NCI-H2171 treated with DMSO at 0.1 percent for 48 hours (cell line): ENCODE measurements around the gene PCYT2.
"Not testable (repeated sequence)": the region's sequence is repeated elsewhere in the genome, so short reads cannot be mapped to it uniquely, and the experiment has no call there.

Experiments
- DNase-seq: peaks from one replicate; lab custom pipeline; 2025; lab: John Stamatoyannopoulos, UW

Gene PCYT2

DNA sequence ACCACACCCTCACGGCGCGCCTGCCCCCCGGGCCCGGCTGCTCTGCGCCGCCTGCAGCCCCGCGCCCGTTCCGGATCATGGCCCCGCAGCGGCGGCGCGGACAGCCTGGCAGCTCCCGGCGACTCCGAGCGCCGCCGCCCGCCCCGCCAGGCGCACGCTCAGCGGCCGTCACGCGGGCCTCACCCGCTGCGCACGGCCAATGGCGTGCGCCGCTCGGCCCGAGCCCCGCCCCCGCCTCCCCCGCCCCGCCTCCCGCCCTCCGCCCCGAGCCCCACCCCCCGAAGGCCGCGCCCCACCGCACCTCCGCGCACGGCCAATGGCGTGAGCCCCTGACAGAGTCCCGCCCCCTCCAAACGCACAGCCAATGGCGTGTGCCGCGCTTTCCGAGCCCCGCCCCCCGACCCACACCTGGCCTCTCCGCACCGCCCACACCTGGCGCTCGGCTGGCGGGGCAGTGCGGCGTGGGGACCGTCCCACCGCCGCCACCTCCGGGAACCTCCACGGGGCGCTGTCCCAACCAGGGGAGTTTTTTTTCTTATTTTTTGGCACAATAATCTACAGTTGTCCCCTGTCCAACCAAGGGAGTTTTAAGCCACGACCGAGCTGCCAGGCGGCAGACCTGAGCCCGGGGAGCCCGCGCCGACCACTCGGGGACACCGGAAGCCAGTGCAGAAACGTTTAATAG is at the start of gene PCYT2:
Gene PCYT2 (minus strand): TSS at position 123 of the 685 bp plus-strand sequence. CDS start 44 bp downstream, at position 79.
- DNase-seq: peak; percentile 85

DNA sequence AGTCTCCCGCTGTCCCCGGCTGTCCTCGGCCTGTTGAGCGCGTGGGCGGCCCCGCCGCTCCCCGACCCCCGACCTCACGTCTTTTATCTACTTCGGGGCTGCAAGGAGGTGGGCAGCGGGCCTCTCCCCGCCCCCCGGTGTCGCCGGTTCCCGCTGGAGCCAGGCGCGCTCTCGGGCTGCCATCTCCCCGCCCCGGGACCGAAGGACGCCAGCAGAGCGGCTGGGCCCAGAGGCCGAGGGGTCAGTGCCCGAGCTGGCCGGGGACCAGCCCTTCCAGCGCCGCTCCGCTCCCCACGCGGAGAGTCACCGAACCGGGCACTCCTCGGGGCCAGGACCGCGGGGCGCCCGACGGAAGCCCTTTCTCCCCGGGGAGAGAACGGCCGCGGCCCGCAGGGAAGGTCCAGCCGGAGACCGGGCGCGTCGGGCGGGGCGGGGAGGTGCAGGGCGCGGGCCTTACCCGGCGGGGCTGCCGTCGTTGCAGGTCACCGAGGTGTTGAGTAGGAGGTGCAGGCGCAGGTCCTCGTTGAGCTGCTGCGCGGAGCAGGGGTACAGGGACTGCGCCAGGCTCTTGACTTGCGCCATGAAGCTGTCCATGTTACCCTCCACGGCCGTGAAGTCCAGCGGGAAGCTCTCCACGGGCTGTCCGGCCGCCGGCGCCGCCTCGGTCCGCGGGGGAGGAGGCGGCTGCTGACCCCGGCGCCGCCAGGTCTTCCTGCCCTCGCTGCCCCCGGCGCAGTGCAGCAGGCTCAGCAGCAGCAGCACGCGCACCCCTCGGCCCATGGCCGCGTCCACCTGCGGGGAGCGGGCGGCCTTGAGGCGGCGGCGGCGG is 49.1 kb upstream of the PCYT2 start:
- no peak for DNase-seq

DNA sequence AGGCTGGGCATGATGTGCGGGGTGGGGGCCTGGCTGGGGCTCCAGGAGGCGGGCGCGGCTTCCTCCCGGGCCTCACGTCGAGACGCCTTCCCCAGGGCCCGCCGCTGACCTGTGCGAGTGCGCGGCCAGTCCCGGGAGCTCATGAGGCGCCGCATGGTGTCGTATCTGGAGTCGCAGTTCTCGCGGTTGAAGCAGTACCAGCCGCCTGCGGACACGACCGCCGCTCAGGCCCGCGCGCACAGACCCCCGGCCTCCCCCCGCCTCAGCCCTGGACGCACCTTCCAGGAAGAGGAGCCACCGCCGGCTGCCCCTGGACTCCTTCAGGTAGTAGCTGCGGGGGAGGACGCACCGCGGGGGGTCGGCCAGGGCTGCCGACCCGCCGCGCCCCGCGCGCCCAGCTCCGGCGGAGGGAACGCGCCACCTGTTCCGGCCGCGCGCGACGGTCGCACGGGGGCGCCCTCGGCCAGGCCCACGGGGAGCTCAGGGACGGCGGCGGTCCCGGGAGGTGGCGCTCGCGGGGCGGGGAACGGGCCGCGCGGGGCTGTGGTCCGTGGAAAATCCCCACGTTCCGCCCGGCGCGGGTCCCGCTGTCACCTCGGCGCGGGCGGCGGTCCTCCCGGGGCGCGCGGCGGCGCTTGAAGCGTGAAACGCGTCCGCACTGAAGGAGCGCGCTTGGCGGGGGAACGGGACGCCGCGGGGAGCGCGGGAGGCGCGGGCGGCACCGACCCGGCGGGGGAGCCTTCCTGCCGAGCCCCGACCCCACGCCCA is 48.3 kb upstream of the PCYT2 start:
- DNase-seq: peak; percentile 25

DNA sequence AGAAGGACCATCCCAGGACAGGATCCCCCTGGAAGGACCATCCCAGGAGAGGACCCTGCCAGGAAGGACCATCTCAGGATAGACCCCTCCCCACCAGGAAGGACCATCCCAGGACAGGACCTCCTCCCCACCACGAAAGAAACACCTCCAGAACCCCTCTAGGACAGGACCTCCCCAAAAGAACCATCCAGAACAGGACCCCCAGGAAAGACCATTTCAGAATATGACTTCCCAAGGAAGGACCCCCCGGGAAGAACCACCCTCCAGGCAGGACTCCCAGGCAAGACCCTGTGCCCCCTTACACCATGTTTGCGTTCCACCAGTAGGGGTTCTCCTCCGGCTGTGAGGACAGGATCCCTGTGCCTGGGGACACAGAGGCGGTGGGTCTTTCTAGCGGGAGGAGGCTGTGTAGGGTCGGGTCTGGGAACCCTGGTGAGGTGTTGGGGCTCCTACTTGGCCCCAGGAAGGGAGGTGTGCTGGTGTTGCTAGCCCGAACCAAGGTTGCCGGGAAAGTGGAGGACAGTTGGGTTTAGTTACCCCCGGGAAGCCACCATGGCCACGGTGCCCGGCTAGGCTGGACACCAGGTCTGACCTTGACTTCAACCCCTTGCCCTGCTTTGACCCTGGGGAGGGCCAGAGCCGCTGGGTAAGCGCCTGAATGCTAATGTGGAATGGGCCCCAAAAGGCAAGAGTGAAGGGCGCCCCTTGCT is 47.6 kb upstream of the PCYT2 start:
- DNase-seq: no peak

DNA sequence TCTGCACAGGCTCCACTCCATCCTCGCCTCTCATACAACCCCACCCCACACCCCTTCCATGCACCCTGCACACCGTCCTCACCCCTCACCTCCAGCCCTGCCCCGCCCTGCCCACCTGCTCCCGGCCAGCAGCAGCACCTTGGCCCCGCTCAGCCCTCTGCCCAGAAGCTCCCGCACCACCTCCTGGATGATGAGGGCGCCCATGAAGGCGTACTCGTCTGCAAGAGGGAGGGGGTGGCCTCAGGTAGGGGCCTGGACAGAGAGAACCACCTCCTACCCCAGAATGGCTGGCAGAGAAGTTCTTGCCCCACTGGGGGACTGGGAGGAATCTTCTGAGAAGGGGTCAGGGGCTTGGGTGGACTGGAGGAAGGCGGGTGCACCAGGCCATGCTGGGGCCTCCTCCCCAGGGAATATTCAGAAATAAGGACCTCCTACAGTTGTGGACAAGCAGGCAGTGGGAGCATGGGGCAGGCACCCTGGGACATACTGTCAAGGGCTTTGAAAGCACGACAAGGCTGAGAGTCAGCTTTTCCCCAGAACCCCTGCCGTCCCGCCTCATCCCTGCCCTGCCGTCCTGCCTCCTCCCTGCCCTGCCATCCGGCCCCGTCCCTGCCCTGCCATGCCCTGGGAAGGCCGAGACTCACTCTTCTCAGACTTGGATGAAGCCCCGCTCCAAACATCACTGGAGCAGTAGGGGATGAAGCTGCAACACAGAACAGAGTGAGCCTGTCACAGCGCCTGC is 46.7 kb upstream of the PCYT2 start:
- no peak for DNase-seq

DNA sequence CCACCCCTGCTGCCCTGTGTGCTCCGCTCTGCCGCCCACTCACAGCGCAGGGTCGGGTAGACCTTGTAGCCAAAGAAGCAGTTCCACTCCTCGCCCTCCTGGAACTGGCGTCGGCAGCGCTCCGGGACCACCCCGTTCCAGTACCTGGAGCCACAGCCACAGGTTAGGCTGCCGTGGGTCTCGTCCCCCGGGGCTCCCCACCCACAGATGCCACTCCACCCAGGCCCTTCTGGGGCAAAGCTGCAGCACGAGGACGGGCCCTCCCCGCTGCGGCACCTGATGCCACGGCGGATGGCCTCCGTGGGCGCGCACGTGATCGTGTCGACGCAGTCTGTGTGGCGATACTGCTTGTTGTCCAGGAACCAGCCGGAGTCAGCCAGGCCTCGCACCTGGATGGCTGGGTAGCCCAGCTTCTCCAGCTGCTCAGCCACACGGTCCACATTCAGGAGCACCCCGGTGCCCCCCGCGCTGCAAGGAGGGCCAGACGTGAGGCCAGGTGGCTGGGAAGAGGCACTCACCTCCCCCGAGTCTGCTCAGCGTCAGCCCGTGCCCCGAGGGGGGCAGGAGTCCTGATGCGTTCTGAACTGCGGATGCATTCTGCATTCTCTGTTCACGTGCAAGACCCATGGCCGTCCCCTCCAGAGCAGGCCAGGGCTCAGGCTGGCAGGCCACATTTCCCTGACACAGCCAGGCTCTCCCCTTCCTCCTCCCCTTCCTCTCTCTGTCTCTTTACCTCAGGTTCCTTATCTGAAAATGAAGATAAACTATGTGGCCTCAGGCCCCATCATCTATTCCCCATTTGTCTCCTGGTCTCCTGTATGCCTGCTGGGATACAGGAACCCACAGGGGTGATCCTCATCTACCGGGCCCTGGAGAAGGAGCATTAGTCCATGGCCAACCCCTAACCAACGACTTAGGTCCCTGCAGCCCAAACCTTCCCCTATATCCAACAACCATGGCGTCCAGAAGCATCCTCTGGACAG is 45.7 kb upstream of the PCYT2 start:
- DNase-seq: peak; percentile 78

DNA sequence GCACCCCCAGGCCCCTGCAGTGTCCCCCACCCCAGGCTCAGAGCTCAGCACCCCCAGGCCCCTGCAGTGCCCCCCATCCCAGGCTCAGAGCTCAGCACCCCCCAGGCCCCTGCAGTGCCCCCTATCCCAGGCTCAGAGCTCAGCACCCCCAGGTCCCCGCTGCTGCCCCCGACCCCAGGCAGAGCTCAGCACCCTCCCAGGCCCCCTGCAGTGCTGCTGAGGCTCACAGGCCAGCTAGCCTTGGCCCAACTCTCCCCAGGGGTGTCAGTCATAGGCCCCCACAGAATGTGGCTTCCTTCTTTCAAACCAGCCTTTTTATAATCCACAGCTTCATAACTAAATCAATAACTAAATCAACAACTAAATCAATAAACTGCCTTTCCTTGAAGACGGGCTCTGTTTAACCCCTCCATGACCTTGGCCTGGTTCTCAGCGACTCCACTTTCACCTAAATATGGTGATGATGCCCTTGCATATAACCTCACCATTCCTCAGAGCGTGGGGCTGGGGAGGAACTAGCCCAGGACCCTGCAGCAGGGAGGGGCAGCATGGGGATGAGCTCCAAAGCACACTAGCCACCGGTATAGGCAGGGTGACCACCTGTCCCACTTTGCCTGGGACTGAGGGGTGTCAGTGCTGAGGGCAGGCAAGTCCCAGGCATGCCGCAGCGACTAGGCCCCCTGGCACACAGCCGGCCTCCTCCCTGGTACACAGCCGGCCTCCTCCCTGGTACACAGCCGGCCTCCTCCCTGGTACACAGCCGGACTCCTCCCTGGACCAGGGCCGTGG is 44.8 kb upstream of the PCYT2 start:
- no peak for DNase-seq

DNA sequence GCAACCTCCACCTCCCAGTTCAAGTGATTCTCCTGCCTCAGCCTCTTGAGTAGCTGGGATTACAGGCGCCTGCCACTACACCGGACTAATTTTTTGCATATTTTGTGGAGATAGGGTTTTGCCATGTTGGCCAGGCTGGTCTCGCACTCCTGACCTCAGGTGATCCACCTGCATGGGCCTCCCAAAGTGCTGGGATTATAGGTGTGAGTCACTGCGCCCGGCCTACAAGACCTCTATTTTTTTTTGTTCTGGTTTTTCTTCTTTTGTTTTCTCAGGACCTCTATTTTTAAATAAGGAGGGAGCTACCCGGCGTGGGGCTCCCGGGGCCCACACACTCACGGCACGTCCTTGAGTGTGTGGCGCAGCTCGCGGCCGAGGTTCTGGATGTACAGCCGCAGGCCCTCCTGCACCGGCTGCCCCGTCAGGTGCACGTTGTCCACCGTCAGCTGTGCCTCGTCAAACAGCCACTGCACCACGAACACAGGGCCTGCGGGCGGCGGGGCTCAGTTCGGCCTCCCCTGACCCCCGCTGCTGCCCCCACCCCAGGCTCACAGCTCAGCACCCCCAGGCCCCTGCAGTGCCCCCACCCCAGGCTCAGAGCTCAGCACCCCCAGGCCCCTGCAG is 44.0 kb upstream of the PCYT2 start:
- no peak for DNase-seq

DNA sequence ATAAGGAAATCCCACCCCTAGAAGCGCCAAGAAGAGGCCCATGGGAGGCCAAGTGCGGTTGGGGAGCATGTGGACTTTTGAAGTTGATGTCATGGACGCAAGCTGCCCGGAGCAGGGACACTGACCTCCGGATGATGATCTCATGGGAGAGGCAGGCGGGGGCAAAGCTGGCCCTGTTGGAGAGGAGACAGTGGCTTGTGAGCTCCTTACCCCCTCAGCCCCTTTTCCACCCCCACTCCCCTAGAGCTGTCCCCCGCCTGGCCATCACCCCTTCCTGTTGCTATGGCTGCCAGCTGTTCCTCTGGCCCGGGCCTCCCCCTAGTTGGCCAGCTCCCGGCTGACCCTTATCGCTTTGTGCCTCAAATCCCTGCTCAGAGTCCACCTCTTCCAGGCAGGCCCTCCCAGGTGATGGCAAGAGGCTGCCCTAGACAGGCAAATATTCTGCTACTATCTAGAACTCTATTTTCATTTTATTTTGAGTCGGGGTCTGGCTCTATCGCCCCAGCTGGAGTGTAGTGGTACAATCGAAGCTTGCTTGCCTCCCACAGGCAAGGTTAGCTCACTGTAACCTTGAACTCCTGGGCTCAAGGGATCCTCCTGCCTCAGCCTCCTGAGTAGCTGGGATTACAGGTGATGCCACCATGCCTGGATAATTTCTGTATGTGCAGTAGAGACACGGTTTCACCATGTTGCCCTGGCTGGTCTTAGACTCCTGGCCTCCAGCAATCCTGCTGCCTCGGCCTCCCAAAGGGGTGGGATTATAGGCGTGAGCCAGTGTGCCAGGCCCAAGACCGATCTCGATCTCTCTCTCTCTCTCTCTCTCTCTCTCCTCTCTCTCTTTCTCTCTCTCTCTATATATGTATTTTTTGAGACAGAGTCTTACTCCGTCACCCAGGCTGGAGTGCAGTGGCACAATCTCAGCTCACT is 43.2 kb upstream of the PCYT2 start:
- no peak for DNase-seq

DNA sequence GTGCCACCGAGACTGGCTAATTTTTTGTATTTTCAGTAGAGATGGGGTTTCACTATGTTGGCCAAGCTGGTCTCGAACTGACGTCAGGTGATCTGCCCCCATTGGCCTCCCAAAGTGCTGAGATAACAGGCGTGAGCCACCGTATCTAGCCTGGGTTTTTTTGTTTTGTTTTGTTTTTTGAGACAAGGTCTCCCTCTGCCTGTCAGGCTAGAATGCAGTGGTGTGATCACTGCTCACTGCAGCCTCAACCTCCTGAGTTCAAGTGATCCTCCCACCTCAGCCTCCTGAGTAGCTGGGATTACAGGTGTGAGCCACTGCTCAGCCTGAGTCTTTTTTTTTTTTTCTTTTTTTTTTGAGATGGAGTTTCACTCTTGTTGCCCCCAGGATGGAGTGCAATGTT is 42.2 kb upstream of the PCYT2 start:
- DNase-seq: not testable (repeated sequence)

DNA sequence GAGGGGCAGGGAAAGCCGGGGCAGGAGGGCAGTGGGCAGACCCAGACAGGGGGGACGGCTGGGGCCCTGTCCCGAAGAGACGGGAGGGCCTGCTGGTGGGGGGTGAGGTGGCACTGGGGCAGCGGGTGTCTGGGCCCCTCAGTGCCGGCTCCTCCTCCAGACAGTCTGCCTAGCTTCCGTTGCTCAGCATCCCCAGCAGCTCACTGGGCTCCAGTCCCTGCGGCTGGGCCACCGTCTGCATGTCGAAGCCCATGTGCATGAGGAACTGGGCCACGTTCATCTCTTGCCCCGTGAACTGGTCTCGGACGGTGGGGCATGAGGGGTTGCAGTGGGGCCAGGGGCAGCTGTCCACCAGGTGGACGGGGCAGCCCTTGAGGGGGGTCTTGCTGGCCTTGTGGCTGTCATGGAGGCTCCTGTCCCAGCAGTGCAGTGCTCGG is 41.6 kb upstream of the PCYT2 start:
- DNase-seq: no peak

DNA sequence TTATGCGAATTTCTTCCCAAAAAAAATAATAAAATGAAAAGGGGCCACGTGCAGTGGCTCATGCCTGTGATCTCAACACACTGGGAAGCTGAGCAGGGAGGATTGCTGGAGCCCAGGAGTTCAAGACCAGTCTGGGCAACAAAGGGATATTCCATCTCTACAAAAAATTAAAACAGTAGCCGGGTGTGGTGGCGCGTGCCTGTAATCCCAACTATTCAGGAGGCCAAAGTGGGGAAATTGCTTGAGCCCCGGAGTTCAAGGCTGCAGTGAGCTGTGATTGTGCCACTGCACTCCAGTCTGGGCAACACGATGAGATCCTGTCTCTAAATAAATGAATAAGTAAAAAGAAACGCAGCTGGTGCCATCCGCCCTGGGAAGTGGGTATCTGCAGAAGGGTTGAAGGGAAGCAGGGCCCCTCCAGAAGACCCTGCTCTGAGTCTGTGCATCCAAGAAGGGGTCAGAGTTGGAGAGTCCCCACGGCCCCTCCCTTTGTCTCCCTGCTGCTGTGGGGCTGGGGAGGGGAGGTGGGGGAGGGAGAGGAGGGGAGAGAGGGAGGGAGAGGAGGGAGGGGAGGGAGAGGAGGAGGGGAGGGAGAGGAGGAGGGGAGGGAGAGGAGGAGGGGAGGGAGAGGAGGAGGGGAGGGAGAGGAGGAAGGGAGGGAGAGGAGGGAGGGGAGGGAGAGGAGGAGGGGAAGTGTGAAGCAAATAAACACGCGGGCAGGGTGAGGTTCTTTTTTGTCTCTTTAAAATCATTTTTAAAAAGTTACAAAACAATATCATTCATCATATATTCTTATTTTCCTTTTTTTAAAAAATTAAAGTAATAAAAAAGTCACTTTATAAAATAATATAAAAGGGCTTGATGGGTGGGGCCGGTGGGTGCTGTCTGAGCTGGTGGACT is 40.8 kb upstream of the PCYT2 start:
- DNase-seq: peak; percentile 60

DNA sequence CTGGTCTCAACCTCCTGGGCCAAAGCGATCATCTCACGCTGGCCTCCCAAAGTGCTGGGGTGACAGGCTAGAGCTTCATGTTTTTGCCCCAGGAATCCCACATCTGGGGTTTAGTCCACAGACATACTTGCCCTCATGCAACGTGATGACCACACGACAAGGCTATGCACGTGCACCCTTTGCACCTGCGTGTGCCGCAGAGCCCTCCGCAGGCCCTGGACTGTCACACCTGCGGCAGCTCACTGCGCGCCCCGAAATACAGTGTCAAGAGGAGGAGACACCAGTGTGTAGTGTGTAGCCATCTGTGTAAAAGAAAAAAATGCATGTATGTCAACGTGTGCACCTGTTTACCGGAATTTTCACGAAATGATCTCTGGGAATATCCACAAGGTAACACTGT is 39.3 kb upstream of the PCYT2 start:
- no peak for DNase-seq

DNA sequence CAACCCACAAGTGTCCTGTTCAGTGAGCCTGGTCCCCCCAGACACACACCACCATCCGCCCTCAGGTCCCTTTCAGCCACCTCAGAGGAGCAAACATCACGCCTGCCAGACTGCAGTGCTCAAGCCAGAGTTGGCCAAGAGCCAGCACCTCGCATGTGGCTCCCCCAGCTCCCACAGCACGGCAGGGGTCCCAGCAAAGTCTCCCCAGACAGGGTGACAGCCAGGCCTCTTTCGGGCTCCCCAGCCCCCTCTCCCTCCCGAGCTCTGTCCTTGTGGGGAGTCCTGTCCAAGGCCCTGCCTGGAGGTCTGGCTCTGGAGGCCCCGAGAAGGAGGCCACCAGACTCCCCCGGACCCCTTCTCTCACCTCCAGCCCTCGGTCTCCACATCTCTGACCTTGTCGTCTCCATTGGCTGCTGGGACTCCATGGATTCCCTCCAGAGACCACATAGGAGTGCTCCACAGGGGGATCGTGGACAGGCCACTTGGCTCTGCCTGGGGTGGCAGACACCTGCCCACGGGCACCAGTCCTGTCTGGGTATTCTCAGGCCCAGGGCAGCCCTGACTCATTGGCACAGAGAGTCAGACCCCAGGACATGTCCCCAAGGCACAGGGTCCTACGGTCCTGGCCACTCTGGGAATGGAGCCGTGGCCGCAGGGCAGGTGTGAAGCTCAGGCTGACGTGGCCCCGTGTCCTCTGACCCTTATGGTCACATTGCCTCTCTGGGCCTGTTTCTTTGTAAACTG is 37.6 kb upstream of the PCYT2 start:
- no peak for DNase-seq

DNA sequence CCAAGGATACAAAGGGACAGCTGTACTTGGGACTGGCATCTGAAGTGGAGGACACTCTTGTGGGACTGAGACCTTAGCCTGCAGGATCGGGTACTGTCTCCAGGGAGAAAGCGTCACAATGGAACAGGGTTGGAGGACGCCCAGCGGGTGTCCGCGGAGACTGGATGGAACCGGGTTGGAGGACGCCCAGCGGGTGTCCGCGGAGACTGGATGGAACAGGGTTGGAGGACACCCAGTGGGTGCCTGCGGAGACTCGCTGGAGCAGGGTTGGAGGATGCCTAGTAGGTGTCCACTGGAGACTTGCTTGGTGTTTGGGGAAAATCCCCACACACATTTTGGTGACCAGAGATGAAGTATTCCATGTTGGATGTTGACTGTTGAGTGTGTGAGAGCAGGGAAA is 36.0 kb upstream of the PCYT2 start, which contains the start of gene MYADML2:
Gene MYADML2 (minus strand): TSS at position 45 of the 400 bp plus-strand sequence. CDS start 5,492 bp downstream, outside the sequence.
- DNase-seq: no peak

DNA sequence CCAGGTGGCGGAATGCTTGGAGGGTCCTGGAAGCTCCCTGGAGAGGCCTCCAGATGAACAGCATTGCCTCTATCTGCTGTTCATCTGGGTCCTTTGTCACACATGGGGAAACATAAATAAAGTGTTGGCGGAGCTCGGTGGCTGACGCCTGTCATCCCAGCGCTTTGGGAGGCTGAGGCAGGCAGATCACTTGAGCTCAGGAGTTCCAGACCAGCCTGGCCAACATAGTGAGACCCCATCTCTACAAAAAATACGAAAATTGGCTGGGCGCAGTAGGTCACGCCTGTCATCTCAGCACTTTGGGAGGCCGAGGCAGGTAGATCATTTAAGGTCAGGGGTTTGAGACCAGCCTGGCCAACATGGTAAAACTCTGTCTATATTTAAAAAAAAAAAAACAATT is 33.7 kb upstream of the PCYT2 start:
- no peak for DNase-seq
